ENCODE results near the gene CRTC3.
"Not testable (repeated sequence)": the region's sequence is repeated elsewhere in the genome, so short reads cannot be mapped to it uniquely, and the experiment has no call there.

The CRTC3 gene
- total RNA-seq = 106 to 130 (median 113) reads per million in 4 donors

- DNase-seq = peak; percentile 21 to 56 (median 43)
Observed at GRCh38 chr15:90529371-90530249, at the start of gene CRTC3. Gene CRTC3, plus strand, starts transcription at chr15:90529923. Its CDS starts 149 bp downstream, at chr15:90530072.

- peak in 3 of 5 donors; percentile 4 to 72 (median 14) for DNase-seq
Observed at GRCh38 chr15:90481023-90481422, 48.7 kb upstream of the CRTC3 start.

DNA sequence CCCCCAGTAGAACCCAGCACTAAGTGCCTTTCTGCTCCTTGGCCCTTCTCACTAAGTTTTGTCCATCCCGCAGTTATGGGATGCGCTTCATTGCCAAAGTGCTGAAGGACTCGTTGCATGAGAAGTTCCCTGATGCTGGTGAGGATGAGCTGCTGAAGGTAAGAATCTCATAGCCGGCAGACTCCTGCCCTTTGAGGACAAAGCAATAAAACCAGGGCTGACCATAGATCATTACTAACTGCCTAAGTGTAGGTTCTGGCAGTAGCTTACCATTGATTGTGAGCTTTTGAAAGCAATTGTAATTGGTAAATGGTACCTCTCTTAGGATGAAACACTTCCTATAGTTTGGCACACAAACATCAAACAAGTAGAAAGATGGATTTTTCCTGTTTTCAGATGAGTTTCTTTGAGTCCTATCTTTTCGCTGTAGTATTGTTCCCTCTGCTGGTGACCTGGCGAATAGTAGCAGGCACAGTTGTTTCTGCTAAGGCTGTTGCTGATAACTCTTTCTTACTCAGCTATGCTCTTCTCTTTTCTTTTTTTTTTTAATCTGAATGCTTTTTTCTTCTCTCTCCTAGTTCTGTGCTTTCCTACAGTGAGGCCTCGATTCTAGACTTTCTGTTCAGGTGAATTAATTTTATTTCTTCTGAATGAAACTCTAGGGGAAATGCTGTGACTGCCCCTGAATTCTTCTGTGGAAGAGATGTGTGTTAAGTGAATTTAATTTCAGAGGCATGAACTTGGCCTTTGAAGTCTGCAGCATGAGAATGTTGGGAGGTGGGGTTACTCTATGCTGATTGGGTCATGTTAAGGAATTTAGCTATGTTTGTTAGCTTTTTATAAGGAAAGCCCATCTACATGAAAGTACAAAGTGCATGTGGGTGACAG, 47.4 kb upstream of the CRTC3 start:
- peak in 4 of 5 donors; percentile 18 to 45 (median 34) for DNase-seq

GRCh38 chr15:90483012-90483307, 46.8 kb upstream of the CRTC3 start:
- DNase-seq = no peak

DNA sequence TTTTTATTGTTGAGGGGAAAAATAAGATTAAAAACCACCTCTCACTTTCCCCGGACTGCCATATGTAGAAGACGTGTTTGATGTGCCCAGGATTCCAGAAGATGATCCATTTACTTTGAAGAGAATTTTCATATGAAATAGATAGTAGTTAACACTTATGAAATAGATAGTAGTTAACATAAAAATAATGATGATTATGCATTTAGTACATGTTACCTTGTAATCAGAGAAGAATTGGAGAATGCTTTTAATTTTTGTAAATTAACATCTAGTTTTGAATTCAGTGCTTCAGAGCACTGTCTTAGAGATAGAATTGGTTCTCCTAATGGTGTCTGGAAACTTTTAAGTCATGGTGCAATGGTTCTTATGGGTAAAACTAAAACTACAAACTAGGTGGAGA, 46.1 kb upstream of the CRTC3 start:
- DNase-seq = no peak

- DNase-seq = no peak
Observed at GRCh38 chr15:90487186-90487585, 42.5 kb upstream of the CRTC3 start.

DNA sequence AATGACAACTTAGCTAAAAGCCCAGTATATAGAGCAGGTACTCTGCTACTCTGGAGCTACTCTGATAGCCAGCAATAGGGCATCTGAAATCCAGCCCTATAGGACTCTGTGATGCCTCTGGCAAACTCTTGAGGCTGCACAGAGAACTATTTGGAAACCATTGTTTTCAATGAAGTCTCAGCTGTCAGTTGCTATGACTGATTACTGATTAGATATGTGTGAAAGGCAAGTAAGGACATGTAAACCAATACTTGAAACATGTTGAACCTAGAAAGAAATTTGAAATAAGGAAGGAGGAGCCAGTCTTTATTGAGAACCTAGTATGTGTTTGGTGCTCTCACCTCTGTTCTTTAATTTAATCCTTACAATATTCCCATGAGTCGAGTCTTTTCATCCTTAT, 40.2 kb upstream of the CRTC3 start:
- no peak for DNase-seq

GRCh38 chr15:90489944-90490343, 39.8 kb upstream of the CRTC3 start:
- no peak for DNase-seq

- DNase-seq = no peak
Observed at GRCh38 chr15:90493647-90494046, 36.1 kb upstream of the CRTC3 start.

DNA sequence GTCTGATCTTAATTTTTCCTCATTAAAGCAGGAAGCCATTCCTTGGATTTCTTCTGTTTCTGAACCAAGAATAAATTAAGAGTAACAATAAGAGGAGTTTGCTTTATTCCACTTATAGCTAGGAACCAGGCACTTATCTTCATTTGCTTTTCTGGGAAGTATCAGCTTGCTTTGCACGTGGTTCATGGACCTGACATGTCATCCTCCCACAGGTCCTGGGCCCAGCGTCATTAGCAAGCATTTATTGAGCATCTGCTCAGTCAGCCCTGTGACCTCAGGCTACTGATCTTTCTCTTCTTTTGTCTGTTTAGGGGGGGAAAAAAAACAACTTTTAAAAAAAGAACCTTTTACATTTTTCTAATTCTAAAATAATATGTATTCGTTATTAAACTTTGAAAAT, 34.7 kb upstream of the CRTC3 start:
- no peak for DNase-seq

- DNase-seq = no peak
Observed at GRCh38 chr15:90496791-90497190, 32.9 kb upstream of the CRTC3 start.

DNA sequence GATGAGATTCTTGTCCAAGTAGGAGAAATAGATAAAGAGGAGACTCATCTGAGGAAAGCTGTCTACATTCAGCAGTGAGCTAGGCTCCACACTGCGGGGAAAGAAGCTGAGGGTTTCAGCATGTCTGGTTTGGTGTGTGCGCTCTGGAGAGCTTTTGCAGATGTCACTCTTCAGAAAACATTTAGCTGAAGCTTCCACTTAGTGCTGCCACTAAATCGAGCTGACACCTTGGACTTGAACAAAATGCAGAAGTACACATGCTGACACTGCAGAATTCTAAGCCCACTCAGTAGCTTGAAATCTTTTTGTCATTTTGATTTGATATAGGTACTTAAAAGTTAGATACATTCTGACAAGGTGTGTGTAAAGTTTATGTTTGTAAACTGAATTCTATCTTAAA, 32.3 kb upstream of the CRTC3 start:
- no peak for DNase-seq

DNA sequence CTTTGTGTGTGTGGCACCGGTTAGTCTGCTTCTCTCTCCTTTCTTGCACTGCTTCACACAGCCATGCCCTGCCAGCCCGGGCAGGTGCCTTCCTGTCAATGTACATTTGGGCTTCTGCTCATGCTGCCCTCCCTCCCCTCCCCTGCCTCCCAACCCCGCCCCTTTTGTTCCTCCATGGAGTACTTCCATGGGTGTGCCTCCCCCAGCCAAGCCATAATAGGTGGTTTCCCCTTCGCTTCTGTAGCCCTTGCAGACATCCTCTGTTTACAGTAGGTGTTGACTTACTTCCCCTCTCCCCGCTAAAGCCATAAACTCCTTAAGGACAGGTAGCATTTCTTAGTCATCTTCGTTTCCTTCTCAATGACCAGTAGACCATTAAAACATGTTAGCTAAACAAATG, 31.8 kb upstream of the CRTC3 start:
- DNase-seq = no peak

GRCh38 chr15:90500171-90500570, 29.6 kb upstream of the CRTC3 start:
- no peak for DNase-seq

DNA sequence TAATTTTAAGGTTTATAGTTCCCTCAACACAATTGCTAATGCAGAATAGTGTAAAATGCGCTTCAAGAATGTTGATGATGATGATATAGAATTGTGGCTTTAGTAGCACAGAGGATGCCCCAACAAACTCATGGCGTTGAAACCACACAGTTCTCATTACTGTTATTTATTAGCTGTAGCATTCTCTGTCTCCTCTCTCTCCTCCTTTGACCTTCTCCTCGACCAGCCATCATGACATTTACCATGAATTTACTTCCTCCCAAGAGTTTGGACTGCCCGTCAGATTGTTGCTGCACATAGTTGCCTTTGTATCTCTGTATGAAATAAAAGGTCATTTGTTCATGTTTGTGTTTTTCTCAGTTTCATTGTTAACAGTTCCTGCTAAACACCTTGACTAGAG, 27.8 kb upstream of the CRTC3 start:
- no peak for DNase-seq

- not testable (repeated sequence) for DNase-seq
Observed at GRCh38 chr15:90510781-90511180, 18.9 kb upstream of the CRTC3 start.

- DNase-seq = not testable (repeated sequence)
Observed at GRCh38 chr15:90511211-90511618, 18.5 kb upstream of the CRTC3 start.

DNA sequence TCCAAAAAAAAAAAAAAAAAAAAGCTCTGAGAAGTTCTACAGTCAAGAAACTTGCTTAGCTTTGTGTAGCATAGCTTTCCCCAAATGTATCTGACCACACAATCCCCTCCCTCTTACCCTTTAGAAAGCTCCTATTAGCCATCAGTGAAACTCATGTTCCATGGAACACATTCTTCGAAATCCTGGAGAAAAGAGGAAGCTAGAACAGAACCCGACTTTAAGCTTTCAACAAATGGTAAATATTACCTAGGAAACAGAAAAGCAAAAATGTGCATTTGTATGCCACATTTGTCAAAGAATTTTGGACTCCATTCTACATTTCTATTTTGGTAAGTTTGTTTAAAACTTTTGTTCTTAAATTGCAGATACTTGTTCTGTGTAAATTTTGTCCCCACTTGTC, 17.4 kb upstream of the CRTC3 start:
- no peak for DNase-seq

DNA sequence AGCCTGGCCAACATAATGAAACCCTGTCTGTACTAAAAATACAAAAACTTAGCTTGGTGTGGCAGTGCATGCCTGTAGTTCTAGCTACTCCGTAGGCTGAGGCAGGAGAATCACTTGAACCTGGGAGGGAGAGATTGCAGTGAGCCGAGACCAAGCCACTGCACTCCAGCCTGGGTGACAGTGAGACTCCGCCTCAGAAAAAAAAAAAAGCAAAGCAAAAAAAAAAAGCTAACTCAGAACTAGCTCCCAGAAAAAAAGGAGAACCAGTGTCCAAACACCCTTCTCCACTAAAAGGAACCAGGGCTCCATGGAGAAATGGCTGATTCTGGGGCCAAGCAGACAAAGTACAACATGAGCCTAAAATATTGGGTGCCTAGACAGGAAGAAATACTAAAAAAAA, 16.7 kb upstream of the CRTC3 start:
- DNase-seq = no peak

GRCh38 chr15:90513448-90513847, 16.3 kb upstream of the CRTC3 start:
- DNase-seq = no peak

DNA sequence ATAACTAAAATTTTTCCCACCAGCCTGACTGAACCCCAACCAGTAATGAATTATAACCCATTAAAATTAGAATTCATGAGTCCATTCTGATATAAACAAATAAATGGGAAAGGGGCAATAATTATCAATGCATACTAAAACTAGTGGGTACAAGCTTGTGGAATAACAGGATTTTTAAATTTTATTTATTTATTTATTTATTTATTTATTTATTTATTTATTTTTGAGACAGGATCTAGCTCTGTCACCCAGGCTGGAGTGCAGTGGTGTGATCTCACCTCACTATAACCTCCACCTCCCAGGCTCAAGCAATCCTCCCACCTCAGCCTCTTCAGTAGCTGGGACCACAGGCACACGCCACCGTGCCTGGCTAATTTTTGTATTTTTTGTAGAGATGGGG, 15.8 kb upstream of the CRTC3 start:
- DNase-seq = not testable (repeated sequence)

DNA sequence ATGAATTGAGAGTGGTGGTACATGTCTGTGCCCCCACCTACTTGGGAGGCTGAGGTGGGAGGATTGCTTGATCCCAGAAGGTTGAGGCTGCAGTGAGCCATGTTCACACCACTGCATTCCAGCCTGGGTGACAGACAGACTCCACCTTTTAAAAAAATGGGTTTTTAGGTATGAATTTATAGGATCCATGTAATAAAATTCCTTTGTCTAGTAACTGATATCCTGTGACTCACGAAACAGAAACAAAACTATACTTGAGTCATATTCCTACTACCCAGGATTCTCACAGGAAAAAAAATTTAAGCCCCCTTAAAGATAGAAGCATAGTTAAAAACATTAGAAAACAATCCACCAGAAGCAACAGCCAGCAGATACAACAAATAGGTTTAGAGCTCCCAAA, 10.0 kb upstream of the CRTC3 start:
- DNase-seq = no peak

DNA sequence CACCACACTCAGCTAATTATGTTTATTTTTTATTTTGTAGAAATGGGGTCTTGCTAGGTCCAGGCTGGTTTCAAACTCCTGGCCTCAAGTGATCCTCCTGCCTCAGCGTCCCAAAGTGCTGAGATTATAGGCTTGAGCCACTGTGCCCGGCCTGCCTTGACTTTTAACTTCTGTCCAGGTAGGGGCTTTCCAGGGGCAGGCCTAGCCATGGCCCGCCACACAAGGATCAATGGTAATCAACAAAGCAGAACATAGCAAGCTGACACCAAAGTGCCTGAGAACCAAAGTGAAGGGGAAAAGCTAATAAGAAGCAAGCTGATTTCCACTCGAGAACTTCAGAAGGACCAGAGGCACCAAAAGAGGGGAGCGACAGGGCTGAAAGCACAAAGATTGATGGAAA, 9.4 kb upstream of the CRTC3 start:
- DNase-seq = no peak

- no peak for DNase-seq
Observed at GRCh38 chr15:90523373-90523772, 6.3 kb upstream of the CRTC3 start.

Data from T-helper 1 cell (primary cell).